ENCODE results near the gene DDX17. TPM values are rescaled to one million over a fixed set of nuclear protein-coding genes. Genes with fewer than 3 reads are reported as not detected.
A peak's percentile ranks its signal among the peaks of the same experiment; 100 is the strongest.

Gene DDX17
- total and polyA plus RNA-seq, 5 donors = 134 to 253 (median 237) TPM

DNA sequence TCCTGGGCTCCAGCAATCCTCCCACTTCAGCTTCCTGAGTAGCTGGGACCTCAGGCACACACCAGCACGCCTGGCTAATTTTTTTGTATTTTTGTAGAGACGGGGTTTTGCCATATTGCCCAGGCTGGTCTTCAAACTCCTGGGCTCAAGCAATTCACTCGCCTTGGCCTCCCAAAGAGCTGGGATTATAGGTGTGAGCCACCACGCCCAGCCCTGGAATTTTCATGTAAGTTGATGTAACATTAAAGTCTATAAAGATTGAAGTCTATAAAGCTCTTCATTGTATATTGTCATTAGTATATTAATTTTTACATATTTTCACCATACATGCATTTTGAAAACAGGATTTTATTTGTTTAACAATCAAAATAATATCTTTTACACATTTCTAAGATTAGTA is 12.5 kb upstream of the DDX17 start:
- DNase-seq = no peak
- Histone ChIP-seq H3K9me3 (ENCODE audit: control insufficient read depth, low read length) (no peaks in the 10 kb centered on the region), H3K4me1 (ENCODE audit: control insufficient read depth, insufficient read depth, low read length) (no peaks in the 10 kb centered on the region), H3K27me3 (ENCODE audit: control insufficient read depth, insufficient read depth) (no peaks in the 10 kb centered on the region), H3K4me3 (ENCODE audit: low read length) (no peak overlapping the region), H3K27ac (ENCODE audit: low read length) (no peak overlapping the region)
- WGBS = 95% methylated on average over 4 of the region's 4 CpGs
- no peak for ATAC-seq
- intact Hi-C loops (cut with DNase I) = loop anchor here in 1 of 4 donors (10.0 kb wide), 1 partner anchor 46 kb away; no protein-coding TSS in a partner anchor

DNA sequence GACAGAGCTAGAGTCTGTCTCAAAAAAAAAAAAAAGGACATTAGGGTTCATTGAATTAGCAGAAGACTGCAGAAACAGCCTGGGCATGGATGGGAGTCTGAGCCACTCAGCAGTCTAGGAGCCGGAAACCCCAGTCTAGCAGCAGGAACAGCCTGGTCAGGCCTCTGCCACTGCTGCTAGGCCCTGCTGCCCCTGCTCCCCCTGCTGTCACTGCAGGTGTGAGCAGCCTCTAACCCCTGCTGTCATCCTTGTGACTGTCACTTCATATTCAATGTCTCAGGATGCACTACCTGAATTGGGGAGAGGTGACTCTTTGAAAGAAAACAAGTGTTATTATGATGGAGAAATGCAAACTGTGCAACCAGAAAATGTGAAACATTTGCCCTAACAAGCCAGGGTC is 7.0 kb upstream of the DDX17 start:
- Histone ChIP-seq H3K4me1 (ENCODE audit: control insufficient read depth, insufficient read depth, low read length) (no peaks in the 10 kb centered on the region), H3K4me3 (ENCODE audit: low read length) (no peak overlapping the region), H3K9me3 (ENCODE audit: control insufficient read depth, low read length) (no peaks in the 10 kb centered on the region), H3K27ac (ENCODE audit: low read length) (no peak overlapping the region), H3K27me3 (ENCODE audit: control insufficient read depth, insufficient read depth) (no peaks in the 10 kb centered on the region)
- 73% methylated on average over 1 of the region's 1 CpG for WGBS
- ATAC-seq (peak in 1 of 2 donors; percentile 40), DNase-seq (no peak)
- intact Hi-C loops (cut with DNase I) = loop anchor here in 1 of 4 donors (10.0 kb wide), 1 partner anchor 52 kb away; no protein-coding TSS in a partner anchor

DNA sequence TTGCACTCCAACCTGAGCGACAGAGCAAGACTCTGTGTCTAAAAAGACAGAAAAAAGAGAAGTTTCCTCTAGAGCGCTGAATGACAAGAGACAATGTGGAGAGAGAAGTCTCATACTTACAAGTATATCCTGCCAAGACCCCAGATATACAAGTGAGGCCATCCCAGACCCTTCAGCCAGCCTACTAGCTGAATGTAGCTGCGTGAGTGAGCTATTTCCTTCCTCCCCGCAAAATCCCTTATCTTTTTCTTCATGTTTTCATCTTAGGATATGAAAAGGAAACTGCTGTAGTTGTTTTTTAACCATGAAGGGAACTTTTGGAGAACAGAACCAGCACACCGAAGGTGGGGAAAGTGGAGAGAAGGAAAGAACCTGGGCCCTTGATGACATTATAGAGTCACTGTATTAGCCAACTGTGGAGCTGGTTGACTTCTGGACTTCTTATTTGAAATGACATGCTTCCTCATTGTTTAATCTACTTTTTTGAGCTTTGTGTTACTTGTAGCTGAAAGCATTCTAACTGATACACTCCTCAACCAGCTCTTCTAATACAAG is 4.4 kb upstream of the DDX17 start:
- no peak overlapping the region for H3K27ac ChIP-seq (ENCODE audit: low read length)
- intact Hi-C loops (cut with DNase I) = loop anchor here in 1 of 4 donors (10.0 kb wide), 1 partner anchor 54 kb away; no protein-coding TSS in a partner anchor
- no peak overlapping the region for H3K4me3 ChIP-seq (ENCODE audit: low read length)
- no peak for ATAC-seq
- DNase-seq = no peak
- no peaks in the 10 kb centered on the region for H3K4me1 ChIP-seq (ENCODE audit: control insufficient read depth, insufficient read depth, low read length)
- WGBS = 80% methylated on average over 5 of the region's 5 CpGs
- no peaks in the 10 kb centered on the region for H3K9me3 ChIP-seq (ENCODE audit: control insufficient read depth, low read length)
- no peaks in the 10 kb centered on the region for H3K27me3 ChIP-seq (ENCODE audit: control insufficient read depth, insufficient read depth)

DNA sequence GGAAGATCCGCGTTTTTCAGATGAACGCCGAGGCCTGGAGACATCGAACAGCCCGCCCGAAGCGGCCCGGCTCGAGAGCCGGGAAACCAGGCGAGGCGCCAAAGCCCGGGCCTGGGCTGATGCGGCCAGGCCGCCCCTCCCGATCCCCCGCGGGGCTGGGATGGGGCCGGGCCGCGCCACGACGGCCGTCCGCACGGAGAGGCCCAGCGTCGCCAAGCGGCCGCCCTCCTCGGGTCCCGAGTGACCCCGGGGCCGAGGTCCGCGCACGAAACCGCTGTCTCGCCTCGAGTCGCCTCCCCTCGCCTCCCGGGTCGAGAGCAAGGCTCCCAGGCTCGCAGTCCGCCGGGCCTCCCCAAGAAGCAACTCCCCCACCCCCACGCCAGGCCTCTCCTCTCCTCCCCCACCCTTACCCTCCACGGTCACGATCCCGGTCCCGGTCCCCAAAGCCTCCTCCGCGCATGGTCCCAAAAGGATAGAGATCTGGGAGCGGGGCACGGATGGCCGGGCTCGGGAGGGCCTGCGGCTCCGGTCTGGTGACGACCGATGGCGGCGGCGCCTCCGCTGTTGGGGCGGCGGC is 482 bp downstream of the DDX17 start:
- DNase-seq = peak; percentile 84 to 94 (median 94)
- intact Hi-C loops (cut with DNase I) = loop anchor here in 2 of 4 donors (5.0 to 10.0 kb wide), 2 partner anchors 67 to 101 kb away; partner anchors contain the start of gene DMC1 (in 1 of the 2)
- Histone ChIP-seq H3K27ac (ENCODE audit: low read length) (peak overlapping the region; percentile 100), H3K27me3 (ENCODE audit: control insufficient read depth, insufficient read depth) (no peaks in the 10 kb centered on the region), H3K4me1 (ENCODE audit: control insufficient read depth, insufficient read depth, low read length) (peaks cover 2% of the 10 kb centered on the region), H3K9me3 (ENCODE audit: control insufficient read depth, low read length) (no peaks in the 10 kb centered on the region), H3K4me3 (ENCODE audit: low read length) (peak overlapping the region; percentile 96)
- ATAC-seq = peak; percentile 87 to 89
- under 1% methylated on average over 69 of the region's 69 CpGs for WGBS

DNA sequence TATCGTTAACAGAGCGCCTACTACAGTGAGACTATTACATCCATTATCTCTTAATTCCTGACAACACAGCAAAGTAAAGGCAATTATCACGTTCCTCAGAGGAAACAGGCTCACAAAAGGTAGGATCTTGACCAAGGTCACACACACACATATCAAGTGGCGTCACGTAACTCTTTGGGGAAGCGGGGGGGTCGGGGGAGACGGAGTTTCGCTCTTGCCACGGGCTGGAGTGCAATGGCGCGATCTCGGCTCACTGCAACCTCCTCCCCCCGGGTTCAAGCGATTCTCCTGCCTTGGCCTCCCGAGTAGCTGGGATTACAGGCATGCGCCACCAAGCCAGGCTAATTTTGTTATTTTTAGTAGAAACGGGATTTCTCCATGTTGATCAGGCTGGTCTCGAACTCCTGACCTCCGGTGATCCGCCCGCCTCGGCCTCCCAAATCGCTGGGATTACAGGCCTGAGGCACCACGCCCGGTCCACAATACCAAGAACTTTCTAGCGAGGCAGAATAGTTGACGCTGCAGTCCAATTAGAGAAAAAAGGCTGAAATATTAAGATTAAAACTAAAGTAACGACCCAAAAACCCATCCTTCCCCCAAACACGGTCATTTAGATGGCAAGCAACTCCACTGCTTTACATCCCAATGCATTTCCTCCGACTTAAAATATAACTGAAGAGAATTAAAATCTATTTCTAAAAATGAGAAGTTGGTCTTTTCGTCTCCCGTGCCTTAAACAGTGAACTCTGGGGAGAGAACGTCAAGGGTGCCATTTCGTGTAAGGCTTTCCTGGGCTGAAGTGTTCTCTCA is 1.2 kb downstream of the DDX17 start:
- Histone ChIP-seq H3K4me3 (ENCODE audit: low read length) (peak overlapping the region; percentile 96), H3K4me1 (ENCODE audit: control insufficient read depth, insufficient read depth, low read length) (peaks cover 3% of the 10 kb centered on the region), H3K9me3 (ENCODE audit: control insufficient read depth, low read length) (no peaks in the 10 kb centered on the region), H3K27ac (ENCODE audit: low read length) (peak overlapping the region; percentile 100), H3K27me3 (ENCODE audit: control insufficient read depth, insufficient read depth) (no peaks in the 10 kb centered on the region)
- DNase-seq (peak; percentile 60 to 82 (median 80)), ATAC-seq (peak in 1 of 2 donors; percentile 23)
- intact Hi-C loops (cut with DNase I) = loop anchor here in 2 of 4 donors (5.0 to 10.0 kb wide), 2 partner anchors 67 to 100 kb away; partner anchors contain the start of gene DMC1 (in 1 of the 2)
- 1% methylated on average over 35 of the region's 35 CpGs for WGBS

DNA sequence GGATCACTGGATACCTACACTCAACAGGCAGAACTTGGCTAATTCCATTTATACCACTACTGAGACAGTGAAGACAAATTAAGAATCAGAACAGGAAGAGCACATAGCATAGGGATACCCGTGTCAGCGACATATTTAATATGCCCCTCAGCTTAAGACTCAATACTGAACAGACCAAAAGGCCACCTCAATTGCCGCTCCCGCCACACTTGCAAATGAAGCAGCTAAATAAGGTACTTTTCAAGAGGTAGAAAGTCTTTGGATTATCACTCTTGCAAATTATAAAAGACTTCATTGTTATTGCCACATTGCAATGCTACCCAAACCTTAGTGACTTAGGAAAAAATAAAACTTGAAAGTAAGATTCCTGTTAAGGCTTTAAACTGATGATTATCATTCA is 3.1 kb downstream of the DDX17 start:
- intact Hi-C loops (cut with DNase I) = loop anchor here in 1 of 4 donors (10.0 kb wide), 1 partner anchor 98 kb away; no protein-coding TSS in a partner anchor
- no peaks in the 10 kb centered on the region for H3K9me3 ChIP-seq (ENCODE audit: control insufficient read depth, low read length)
- H3K4me1 ChIP-seq (ENCODE audit: control insufficient read depth, insufficient read depth, low read length) = peaks cover 3% of the 10 kb centered on the region
- H3K4me3 ChIP-seq (ENCODE audit: low read length) = peak overlapping the region; percentile 96
- H3K27ac ChIP-seq (ENCODE audit: low read length) = no peak overlapping the region
- no peaks in the 10 kb centered on the region for H3K27me3 ChIP-seq (ENCODE audit: control insufficient read depth, insufficient read depth)
- WGBS = 22% methylated on average over 4 of the region's 4 CpGs
- ATAC-seq (no peak), DNase-seq (no peak)

DNA sequence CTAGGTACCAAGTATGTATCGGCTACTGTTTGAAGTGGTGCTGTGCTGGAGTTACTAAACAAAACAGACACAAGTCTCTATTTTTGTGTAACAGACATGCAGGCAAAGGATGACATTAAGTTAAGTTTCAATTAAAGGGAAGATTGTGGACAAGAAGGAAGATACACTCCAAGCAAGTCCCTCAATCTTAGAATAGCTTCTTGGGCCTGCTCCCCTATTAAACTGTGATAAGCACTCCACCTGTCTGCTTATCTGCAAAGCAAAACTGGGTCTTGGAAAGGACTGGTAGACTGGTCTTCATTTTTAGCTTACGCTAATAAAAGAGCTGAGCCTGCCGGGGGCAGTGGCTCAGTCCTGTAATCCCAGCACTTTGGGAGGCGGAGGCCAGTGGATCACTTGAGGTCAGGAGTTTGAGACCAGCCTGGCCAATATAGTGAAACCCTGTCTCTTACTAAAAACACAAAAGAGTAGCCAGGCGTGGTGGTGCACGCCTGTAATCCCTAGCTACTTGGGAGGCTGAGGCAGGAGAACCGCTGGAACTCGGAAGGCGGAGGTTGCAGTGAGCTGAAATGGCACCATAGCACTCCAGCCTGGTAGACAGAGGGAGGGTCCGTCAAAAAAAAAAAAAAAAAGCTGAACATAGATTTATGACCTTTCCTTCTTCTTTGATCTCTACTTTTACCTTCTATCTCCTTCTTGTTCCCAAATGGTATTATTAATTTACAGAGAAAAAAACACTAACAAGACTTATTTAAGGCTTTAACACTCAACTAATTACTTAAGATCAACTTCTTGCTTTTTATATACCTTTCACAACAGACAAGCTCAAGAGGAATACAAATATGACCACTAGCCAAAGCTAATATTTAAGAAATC is 4.1 kb downstream of the DDX17 start:
- no peak for ATAC-seq
- Histone ChIP-seq H3K27me3 (ENCODE audit: control insufficient read depth, insufficient read depth) (no peaks in the 10 kb centered on the region), H3K4me1 (ENCODE audit: control insufficient read depth, insufficient read depth, low read length) (peaks cover 3% of the 10 kb centered on the region), H3K9me3 (ENCODE audit: control insufficient read depth, low read length) (no peaks in the 10 kb centered on the region), H3K4me3 (ENCODE audit: low read length) (peak overlapping the region; percentile 31), H3K27ac (ENCODE audit: low read length) (no peak overlapping the region)
- 80% methylated on average over 10 of the region's 10 CpGs for WGBS
- intact Hi-C loops (cut with DNase I) = loop anchor here in 1 of 4 donors (10.0 kb wide), 1 partner anchor 97 kb away; no protein-coding TSS in a partner anchor
- no peak for DNase-seq

DNA sequence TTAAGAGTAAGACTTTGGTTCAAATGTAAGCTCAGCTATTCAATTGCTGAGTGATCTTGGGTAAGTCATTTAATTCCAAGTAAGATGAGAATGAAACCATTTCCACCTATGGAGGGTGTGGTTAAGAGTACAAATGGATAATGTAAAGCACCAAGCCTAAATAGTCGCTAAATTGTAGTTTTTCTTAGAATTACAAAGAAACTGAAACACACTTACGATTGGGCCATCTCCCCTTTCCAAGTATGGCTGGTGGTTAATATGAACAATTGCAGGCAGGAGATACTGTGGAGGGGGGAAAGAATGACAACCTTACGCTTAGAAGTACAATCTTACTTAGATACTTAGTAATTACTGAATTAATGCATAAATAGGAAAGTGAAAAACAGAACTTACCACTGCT is 8.2 kb downstream of the DDX17 start:
- ATAC-seq (no peak), DNase-seq (no peak)
- Histone ChIP-seq H3K9me3 (ENCODE audit: control insufficient read depth, low read length) (no peaks in the 10 kb centered on the region), H3K27me3 (ENCODE audit: control insufficient read depth, insufficient read depth) (no peaks in the 10 kb centered on the region), H3K4me1 (ENCODE audit: control insufficient read depth, insufficient read depth, low read length) (peaks cover 2% of the 10 kb centered on the region), H3K27ac (ENCODE audit: low read length) (no peak overlapping the region), H3K4me3 (ENCODE audit: low read length) (no peak overlapping the region)
- intact Hi-C loops (cut with DNase I) = no loop called here
- 88% methylated on average over 3 of the region's 3 CpGs for WGBS

DNA sequence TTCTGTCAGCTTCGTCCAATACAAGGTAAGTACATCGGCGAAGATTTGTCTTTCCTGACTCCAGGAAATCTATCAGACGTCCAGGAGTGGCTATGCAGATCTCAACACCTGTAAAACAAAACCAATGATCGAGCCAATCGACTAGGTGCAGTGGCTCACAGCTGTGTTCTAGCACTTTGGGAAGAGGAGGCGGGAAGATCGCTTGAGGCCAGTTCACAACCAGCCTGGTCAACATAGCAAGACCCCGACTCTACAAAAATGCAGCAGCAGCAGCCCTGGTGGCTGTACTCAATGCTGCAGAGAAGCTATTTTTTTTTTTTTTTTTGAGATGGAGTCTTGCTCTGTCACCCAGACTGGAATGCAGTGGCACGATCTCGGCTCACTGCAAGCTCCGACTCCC is 11.2 kb downstream of the DDX17 start:
- WGBS = 86% methylated on average over 12 of the region's 12 CpGs
- no peaks in the 10 kb centered on the region for H3K9me3 ChIP-seq (ENCODE audit: control insufficient read depth, low read length)
- no peaks in the 10 kb centered on the region for H3K4me1 ChIP-seq (ENCODE audit: control insufficient read depth, insufficient read depth, low read length)
- ATAC-seq (no peak), DNase-seq (no peak)
- no peak overlapping the region for H3K27ac ChIP-seq (ENCODE audit: low read length)
- no peak overlapping the region for H3K4me3 ChIP-seq (ENCODE audit: low read length)
- intact Hi-C loops (cut with DNase I) = no loop called here
- H3K27me3 ChIP-seq (ENCODE audit: control insufficient read depth, insufficient read depth) = no peaks in the 10 kb centered on the region

DNA sequence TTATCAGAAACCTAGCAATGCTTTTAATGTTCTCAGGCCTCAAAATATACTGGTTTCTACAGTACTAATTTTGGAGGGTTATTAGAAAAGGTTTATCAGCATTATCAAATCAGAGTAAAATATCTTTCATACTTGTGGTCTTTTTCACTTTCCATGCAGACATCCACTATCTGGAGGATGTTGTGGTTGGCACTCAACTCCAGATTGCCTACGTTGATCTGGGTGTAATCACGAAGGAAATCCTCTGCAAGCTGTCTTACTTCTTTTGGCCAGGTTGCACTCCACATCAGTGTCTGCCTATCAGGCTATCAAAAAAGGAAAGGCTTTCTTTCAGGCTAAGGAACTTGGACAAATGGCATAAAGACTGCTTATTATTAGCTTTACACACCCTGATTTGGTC is 11.6 kb downstream of the DDX17 start:
- H3K4me3 ChIP-seq (ENCODE audit: low read length) = no peak overlapping the region
- intact Hi-C loops (cut with DNase I) = no loop called here
- no peak for ATAC-seq
- no peak overlapping the region for H3K27ac ChIP-seq (ENCODE audit: low read length)
- WGBS = 15% methylated on average over 2 of the region's 2 CpGs
- no peaks in the 10 kb centered on the region for H3K4me1 ChIP-seq (ENCODE audit: control insufficient read depth, insufficient read depth, low read length)
- H3K27me3 ChIP-seq (ENCODE audit: control insufficient read depth, insufficient read depth) = no peaks in the 10 kb centered on the region
- H3K9me3 ChIP-seq (ENCODE audit: control insufficient read depth, low read length) = no peaks in the 10 kb centered on the region
- DNase-seq = no peak

All from right cardiac atrium (tissue), 5 donors.